DOHH2 (cell line): Measurements from ENCODE around the gene CDK5.

Experiments
- H3F3A ChIP-seq: fragments of 200-600 bp; sonication (generic), shearing (Covaris generic); 2 replicates; pipeline ENCODE4 v1.6.0; 2016; ENCODE audit warnings: antibody characterized with exemption, mild to moderate bottlenecking; ENCODE audit not compliant: control insufficient read depth, insufficient read depth
- H3K27ac ChIP-seq: fragments of 200-600 bp; sonication (generic); 2 replicates; pipeline ENCODE4 v1.5.1; 2014; ENCODE audit warnings: low read depth, mild to moderate bottlenecking, low read length, moderate library complexity
- H3K27me3 ChIP-seq: fragments of 200-600 bp; sonication (generic); 2 replicates; pipeline ENCODE4 v1.6.1; 2014; ENCODE audit warnings: mild to moderate bottlenecking, low read length, mixed read lengths; ENCODE audit not compliant: control insufficient read depth
- H3K36me3 ChIP-seq: fragments of 200-600 bp; sonication (generic); 2 replicates; pipeline ENCODE4 v1.6.1; 2014; ENCODE audit warnings: mild to moderate bottlenecking, low read length, moderate library complexity, mixed read lengths; ENCODE audit not compliant: control insufficient read depth
- H3K4me1 ChIP-seq: fragments of 200-600 bp; sonication (generic); 2 replicates; pipeline ENCODE4 v1.6.1; 2014; ENCODE audit warnings: mild to moderate bottlenecking, low read length, mixed read lengths; ENCODE audit not compliant: control insufficient read depth
- H3K4me2 ChIP-seq: fragments of 200-600 bp; sonication (generic); 2 replicates; pipeline ENCODE4 v1.6.0; 2014; ENCODE audit warnings: mild to moderate bottlenecking, low read length, moderate library complexity
- H3K4me3 ChIP-seq: fragments of 200-600 bp; sonication (generic); 2 replicates; pipeline ENCODE4 v1.5.1; 2014; ENCODE audit warnings: mild to moderate bottlenecking, low read length, mixed read lengths
- H3K79me2 ChIP-seq: fragments of 200-600 bp; sonication (generic); 2 replicates; pipeline ENCODE4 v1.6.1; 2014; ENCODE audit warnings: mild to moderate bottlenecking, low read length, mixed read lengths; ENCODE audit not compliant: control insufficient read depth
- H3K9me2 ChIP-seq: fragments of 200-600 bp; sonication (generic); replicated peaks from 2 replicates; pipeline ENCODE4 v1.6.1; 2014; ENCODE audit warnings: mild to moderate bottlenecking, low read length, mixed read lengths; ENCODE audit not compliant: control insufficient read depth
- H3K9me3 ChIP-seq: fragments of 200-600 bp; sonication (generic); 2 replicates; pipeline ENCODE4 v1.6.1; 2014; ENCODE audit warnings: antibody characterized with exemption, low read length, mixed read lengths; ENCODE audit not compliant: control insufficient read depth, insufficient read depth
- H4K20me1 ChIP-seq: fragments of 200-600 bp; sonication (generic); 2 replicates; pipeline ENCODE4 v1.6.0; 2014; ENCODE audit warnings: low read depth, mild to moderate bottlenecking, antibody characterized with exemption, low read length, moderate library complexity; ENCODE audit not compliant: control insufficient read depth, insufficient read depth
- CTCF ChIP-seq: fragments of 200-600 bp; sonication (generic); IDR thresholded peaks from one replicate; pipeline ENCODE4 v1.5.1; 2014; ENCODE audit warnings: antibody characterized with exemption, mild to moderate bottlenecking, low read depth, low read length; ENCODE audit not compliant: poor library complexity, severe bottlenecking
- EZH2phosphoT487 ChIP-seq: fragments of 200-600 bp; sonication (generic); IDR thresholded peaks from 2 replicates; pipeline ENCODE4 v1.6.1; 2017; ENCODE audit warnings: borderline replicate concordance, mild to moderate bottlenecking, antibody characterized with exemption, low read length, moderate library complexity, mixed read lengths

The CDK5 gene

GRCh38 chr7:151053751-151054150, 3.9 kb downstream of the CDK5 start:
- peaks cover 11% of the 10 kb centered on the region; the same call in 1 of the 2 replicates for H3K27me3 ChIP-seq
- H3K4me3 ChIP-seq, result no peak overlapping the region
- H3F3A ChIP-seq, result peaks cover 3% of the 10 kb centered on the region
- H3K4me2 ChIP-seq, result no peak overlapping the region
- no peaks in the 10 kb centered on the region for H4K20me1 ChIP-seq
- H3K27ac ChIP-seq, result no peak overlapping the region
- TF ChIP-seq CTCF (no peak), EZH2phosphoT487 (no peak)
- no peaks in the 10 kb centered on the region for H3K79me2 ChIP-seq
- peaks cover 20% of the 10 kb centered on the region for H3K4me1 ChIP-seq
- no peaks in the 10 kb centered on the region for H3K9me2 ChIP-seq
- H3K36me3 ChIP-seq, result no peaks in the 10 kb centered on the region
- H3K9me3 ChIP-seq, result no peaks in the 10 kb centered on the region

GRCh38 chr7:151053096-151053495, 4.6 kb downstream of the CDK5 start:
- Histone ChIP-seq H3F3A (no peaks in the 10 kb centered on the region), H3K9me3 (no peaks in the 10 kb centered on the region), H4K20me1 (no peaks in the 10 kb centered on the region), H3K27me3 (peaks cover 11% of the 10 kb centered on the region; the same call in 1 of the 2 replicates), H3K79me2 (no peaks in the 10 kb centered on the region), H3K27ac (no peak overlapping the region), H3K4me3 (no peak overlapping the region), H3K4me1 (peaks cover 13% of the 10 kb centered on the region), H3K36me3 (no peaks in the 10 kb centered on the region), H3K9me2 (no peaks in the 10 kb centered on the region), H3K4me2 (no peak overlapping the region)
- no peak for TF ChIP-seq EZH2phosphoT487
- TF ChIP-seq CTCF, result no peak

- Histone ChIP-seq H4K20me1 (no peaks in the 10 kb centered on the region), H3K4me3 (no peak overlapping the region), H3K4me1 (0 out of 2 replicates have a peak, but pooled peaks cover 5% of the 10 kb centered on the region)
Observed at GRCh38 chr7:151051108-151051507, 6.6 kb downstream of the CDK5 start.

More at GRCh38 chr7:151051108-151051507, 6.6 kb downstream of the CDK5 start:
- Histone ChIP-seq H3K9me2 (no peaks in the 10 kb centered on the region), H3K27ac (no peak overlapping the region), H3K27me3 (peaks cover 11% of the 10 kb centered on the region; the same call in 1 of the 2 replicates), H3K79me2 (no peaks in the 10 kb centered on the region), H3F3A (no peaks in the 10 kb centered on the region), H3K9me3 (no peaks in the 10 kb centered on the region), H3K36me3 (no peaks in the 10 kb centered on the region), H3K4me2 (peak overlapping the region; percentile 11; the same call in 1 of the 2 replicates)
- TF ChIP-seq CTCF (no peak), EZH2phosphoT487 (no peak)
